Thyroid gland (tissue), 4 donors: ENCODE data around the gene COG4. TPM values are rescaled to one million over a fixed set of nuclear protein-coding genes. Genes with fewer than 3 reads are reported as not detected.

Source experiments
- DNase-seq, 2 donors: peaks; one replicate each; pipeline ENCODE4 v3.0.0-alpha.2; 2019
- H3K27ac ChIP-seq, 3 donors: fragments of 200-600 bp; sonication (generic); 1 replicate in 2 of 3; 2 replicates in 1 of 3; pipeline ENCODE4 v1.5.1; 2016 to 2019; ENCODE audit warnings: mild to moderate bottlenecking in 1 of 3, moderate library complexity in 1 of 3
- H3K27me3 ChIP-seq: fragments of 200-600 bp; sonication (generic); one replicate; pipeline ENCODE4 v1.5.1; 2019
- H3K36me3 ChIP-seq, 2 donors: fragments of 200-600 bp; sonication (generic); one replicate each; pipeline ENCODE4 v1.5.1; 2016 to 2019
- H3K4me1 ChIP-seq, 2 donors: fragments of 200-600 bp; sonication (generic); one replicate each; pipeline ENCODE4 v1.5.1; 2017 to 2019
- H3K4me3 ChIP-seq, 3 donors: fragments of 200-600 bp; sonication (generic); replicated peaks in 1 of 3; 1 replicate in 2 of 3; 2 replicates in 1 of 3; pipeline ENCODE4 v1.5.1; 2016; ENCODE audit warnings: mild to moderate bottlenecking in 1 of 3
- H3K9me3 ChIP-seq: fragments of 200-600 bp; sonication (generic); one replicate; pipeline ENCODE4 v1.5.1; 2017
- POLR2A ChIP-seq, 2 donors: fragments of 450-650 bp; IDR thresholded peaks; one replicate each; pipeline ENCODE4 v1.6.1; 2017; ENCODE audit warnings: antibody characterized with exemption in 2 of 2, mild to moderate bottlenecking in 2 of 2, moderate library complexity in 1 of 2
- WGBS, 2 donors: methylation state at CpG; one replicate each; pipeline ENCODE4 v1.1.5; 2017; 5-methylcytosine and 5-hydroxymethylcytosine counted together
- intact Hi-C: fragments of 100-400 bp; cut with DNase I; formaldehyde crosslinking; loops from one replicate; pipeline ENCODE4 v1.15.1; 2023
- total RNA-seq, 4 donors: library from RNA; depleted of rRNA; stranded (reverse); fragments of >200 nt; gene quantifications; one replicate each; pipeline ENCODE4 v1.2.3, GENCODE V29; 2016
- TF ChIP-seq, protein P1 (sequence below), 6 experiments: fragments of 200-600 bp in 3 of 6; fragments of 450-650 bp in 3 of 6; sonication (generic) in 3 of 6; IDR thresholded peaks; one replicate each; pipeline ENCODE4 v1.5.1; 2016 to 2019; ENCODE audit warnings: antibody characterized with exemption in 6 of 6, mild to moderate bottlenecking in 2 of 6, inconsistent platforms in 1 of 6, moderate library complexity in 1 of 6

The COG4 gene
- total RNA-seq, 4 donors from 2014 or later = 39.6 to 88.4 (median 66.7) TPM

DNA sequence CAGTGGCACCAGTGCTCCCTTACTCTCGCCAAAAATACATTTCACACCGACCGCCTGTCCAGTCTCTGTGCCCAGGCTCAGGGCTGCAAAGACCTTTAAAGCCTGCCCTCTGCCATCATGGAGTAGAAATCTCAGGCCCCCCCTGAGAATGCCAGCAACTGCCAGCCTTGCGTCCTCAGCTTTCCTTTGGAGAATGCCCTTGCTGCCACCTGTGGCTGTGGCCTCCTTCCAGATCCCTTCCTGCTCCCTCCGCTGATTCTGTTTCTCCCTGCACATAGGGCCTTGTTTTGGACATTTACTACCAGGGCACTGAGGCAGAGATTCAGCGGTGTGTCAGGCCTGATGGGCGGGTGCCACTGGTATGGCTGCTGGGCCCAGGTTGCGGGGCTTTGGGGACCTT, 55.7 kb downstream of the COG4 start:
- Histone ChIP-seq H3K4me1 (no peaks in the 10 kb centered on the region), H3K9me3 (no peaks in the 10 kb centered on the region), H3K36me3 (peaks cover 9 to 12% of the 10 kb centered on the region in 2 donors), H3K4me3 (no peak overlapping the region), H3K27ac (no peak overlapping the region), H3K27me3 (no peaks in the 10 kb centered on the region)
- TF ChIP-seq, protein P1, sequence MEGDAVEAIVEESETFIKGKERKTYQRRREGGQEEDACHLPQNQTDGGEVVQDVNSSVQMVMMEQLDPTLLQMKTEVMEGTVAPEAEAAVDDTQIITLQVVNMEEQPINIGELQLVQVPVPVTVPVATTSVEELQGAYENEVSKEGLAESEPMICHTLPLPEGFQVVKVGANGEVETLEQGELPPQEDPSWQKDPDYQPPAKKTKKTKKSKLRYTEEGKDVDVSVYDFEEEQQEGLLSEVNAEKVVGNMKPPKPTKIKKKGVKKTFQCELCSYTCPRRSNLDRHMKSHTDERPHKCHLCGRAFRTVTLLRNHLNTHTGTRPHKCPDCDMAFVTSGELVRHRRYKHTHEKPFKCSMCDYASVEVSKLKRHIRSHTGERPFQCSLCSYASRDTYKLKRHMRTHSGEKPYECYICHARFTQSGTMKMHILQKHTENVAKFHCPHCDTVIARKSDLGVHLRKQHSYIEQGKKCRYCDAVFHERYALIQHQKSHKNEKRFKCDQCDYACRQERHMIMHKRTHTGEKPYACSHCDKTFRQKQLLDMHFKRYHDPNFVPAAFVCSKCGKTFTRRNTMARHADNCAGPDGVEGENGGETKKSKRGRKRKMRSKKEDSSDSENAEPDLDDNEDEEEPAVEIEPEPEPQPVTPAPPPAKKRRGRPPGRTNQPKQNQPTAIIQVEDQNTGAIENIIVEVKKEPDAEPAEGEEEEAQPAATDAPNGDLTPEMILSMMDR (IDR thresholded peaks at IDR 0.05) = no peak
- no peak for TF ChIP-seq POLR2A (IDR thresholded peaks at IDR 0.05)
- no peak for DNase-seq
- intact Hi-C loops = no loop called here
- 99% methylated on average over 7 to 8 of the region's 8 CpGs for WGBS, 2 donors

DNA sequence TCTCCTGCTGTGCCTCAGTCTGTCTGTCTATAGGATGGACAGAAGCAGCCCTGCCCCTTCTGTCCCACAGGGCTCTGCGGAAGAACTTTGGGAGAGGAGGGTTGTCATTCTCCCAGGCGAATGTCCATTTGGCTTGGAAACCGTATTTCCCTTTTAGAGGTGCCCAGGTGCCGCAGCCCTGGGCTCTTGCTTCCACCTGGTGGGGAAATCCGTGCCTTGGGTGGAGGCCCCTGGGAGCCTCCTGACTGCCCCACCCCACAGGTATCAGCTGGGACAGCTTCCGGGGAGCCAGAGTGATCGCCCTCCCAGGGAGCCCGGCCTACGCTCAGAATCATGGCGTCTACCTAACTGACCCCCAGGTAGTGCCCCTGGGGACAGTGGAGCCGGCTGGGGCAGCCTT, 56.2 kb downstream of the COG4 start:
- TF ChIP-seq POLR2A (IDR thresholded peaks at IDR 0.05) = no peak
- TF ChIP-seq, protein P1 (IDR thresholded peaks at IDR 0.05) = no peak
- intact Hi-C loops = no loop called here
- Histone ChIP-seq H3K4me3 (no peak overlapping the region), H3K27me3 (no peaks in the 10 kb centered on the region), H3K36me3 (peaks cover 9 to 12% of the 10 kb centered on the region in 2 donors), H3K9me3 (no peaks in the 10 kb centered on the region), H3K27ac (no peak overlapping the region), H3K4me1 (no peaks in the 10 kb centered on the region)
- no peak for DNase-seq
- WGBS, 2 donors = 88 to 98% methylated on average over 9 to 10 of the region's 11 CpGs

DNA sequence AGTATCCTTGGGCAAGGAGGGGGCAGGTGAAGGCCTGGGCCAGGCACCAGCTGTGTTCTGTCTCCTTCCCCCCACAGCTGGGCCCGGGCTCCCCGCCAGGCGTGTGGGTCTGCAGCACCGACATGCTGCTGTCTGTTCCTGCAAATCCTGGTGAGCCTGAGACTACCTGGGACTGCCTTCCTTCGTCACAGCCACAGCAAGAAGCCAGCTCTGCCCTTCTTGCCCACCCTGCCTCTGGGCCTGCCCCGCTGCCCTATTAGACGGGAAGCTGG, 56.6 kb downstream of the COG4 start:
- H3K4me1 ChIP-seq = no peaks in the 10 kb centered on the region
- intact Hi-C loops = no loop called here
- H3K27me3 ChIP-seq = no peaks in the 10 kb centered on the region
- no peaks in the 10 kb centered on the region for H3K9me3 ChIP-seq
- 88 to 93% methylated on average over 5 to 7 of the region's 7 CpGs for WGBS, 2 donors
- TF ChIP-seq POLR2A (IDR thresholded peaks at IDR 0.05) = no peak
- TF ChIP-seq, protein P1 (IDR thresholded peaks at IDR 0.05) = no peak
- no peak for DNase-seq
- H3K27ac ChIP-seq = no peak overlapping the region
- H3K4me3 ChIP-seq = no peak overlapping the region
- H3K36me3 ChIP-seq = peaks cover 9 to 12% of the 10 kb centered on the region in 2 donors

DNA sequence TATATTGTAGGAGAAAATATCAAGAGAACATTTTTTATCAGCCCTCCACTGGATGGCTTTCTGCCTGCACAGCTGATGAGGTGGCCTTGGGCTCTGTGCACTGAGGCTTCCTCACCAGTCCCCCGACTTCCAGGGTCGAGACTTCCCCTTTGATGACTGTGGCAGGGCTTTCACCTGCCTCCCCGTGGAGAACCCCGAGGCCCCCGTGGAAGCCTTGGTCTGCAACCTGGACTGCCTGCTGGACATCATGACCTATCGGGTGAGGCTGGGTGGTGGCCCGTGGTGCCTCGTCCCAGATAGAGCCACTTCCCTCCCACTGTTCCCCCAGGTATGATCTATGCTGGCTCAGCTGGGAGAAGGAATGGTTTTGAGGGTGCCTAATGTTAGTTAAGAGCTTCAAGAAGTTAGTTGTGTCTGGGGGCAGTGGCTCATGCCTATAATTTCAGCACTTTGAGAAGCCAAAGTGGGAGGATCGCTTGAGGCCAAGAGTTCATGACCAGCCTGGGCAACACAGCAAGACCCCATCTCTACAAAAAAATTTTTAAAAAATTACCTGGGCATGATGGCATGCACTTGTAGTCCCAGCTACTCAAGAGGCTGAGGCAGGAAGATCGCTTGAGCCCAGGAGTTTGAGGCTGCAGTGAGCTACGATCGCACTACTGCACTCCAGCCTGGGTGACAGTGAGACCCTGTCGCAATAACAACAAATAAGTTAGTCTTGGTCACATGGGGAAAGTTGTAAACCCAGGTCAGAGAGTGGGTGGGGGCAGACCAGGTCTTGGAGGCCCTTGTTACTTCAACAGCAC, 57.2 kb downstream of the COG4 start:
- no peaks in the 10 kb centered on the region for H3K9me3 ChIP-seq
- no peaks in the 10 kb centered on the region for H3K27me3 ChIP-seq
- H3K36me3 ChIP-seq = peaks cover 9 to 12% of the 10 kb centered on the region in 2 donors
- no peaks in the 10 kb centered on the region for H3K4me1 ChIP-seq
- no peak for DNase-seq
- intact Hi-C loops = no loop called here
- 95 to 97% methylated on average over 11 to 12 of the region's 13 CpGs for WGBS, 2 donors
- TF ChIP-seq, protein P1 (IDR thresholded peaks at IDR 0.05) = no peak
- no peak for TF ChIP-seq POLR2A (IDR thresholded peaks at IDR 0.05)
- H3K27ac ChIP-seq = no peak overlapping the region
- no peak overlapping the region for H3K4me3 ChIP-seq

DNA sequence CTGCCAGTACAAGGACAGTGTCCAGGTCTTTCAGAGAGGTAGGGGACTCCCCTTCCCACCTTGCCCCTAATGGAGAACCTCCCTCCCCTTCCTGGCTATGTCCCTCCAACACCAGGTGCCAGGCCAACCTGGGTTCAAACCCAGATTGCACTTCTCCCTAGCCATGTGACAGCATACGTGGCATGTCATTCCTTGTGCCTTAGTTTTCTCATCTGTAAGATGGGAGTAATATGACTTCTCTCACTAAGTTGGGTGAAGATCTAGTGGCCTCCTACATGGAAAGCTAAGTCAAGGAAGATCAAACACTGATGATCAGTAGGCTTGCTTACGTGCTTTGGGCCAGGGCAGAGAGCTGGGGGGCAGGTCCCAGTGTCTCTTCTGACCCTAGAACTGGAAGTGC, 60.1 kb downstream of the COG4 start:
- no peak overlapping the region for H3K4me3 ChIP-seq
- TF ChIP-seq, protein P1 (IDR thresholded peaks at IDR 0.05) = no peak
- TF ChIP-seq POLR2A (IDR thresholded peaks at IDR 0.05) = no peak
- no peaks in the 10 kb centered on the region for H3K9me3 ChIP-seq
- H3K4me1 ChIP-seq = no peaks in the 10 kb centered on the region
- 95 to 100% methylated on average over 2 of the region's 2 CpGs for WGBS, 2 donors
- no peak overlapping the region for H3K27ac ChIP-seq
- intact Hi-C loops = no loop called here
- peaks cover 9 to 12% of the 10 kb centered on the region in 2 donors for H3K36me3 ChIP-seq
- DNase-seq = no peak
- no peaks in the 10 kb centered on the region for H3K27me3 ChIP-seq
